Measurements from ENCODE around the gene HAGHL. TPM values are rescaled to one million over a fixed set of nuclear protein-coding genes. Genes with fewer than 3 reads are reported as not detected.

HAGHL gene
- total RNA-seq, 2 experiments from 2014 or later = 8.4 to 11.2 TPM

- POLR2A ChIA-PET = no interaction called here
- ATAC-seq = no peak
- H3K27me3 Mint-ChIP-seq (ENCODE audit: low read depth) = peaks cover 20% of the 10 kb centered on the region
- H3K9me3 Mint-ChIP-seq (ENCODE audit: insufficient read depth) = no peaks in the 10 kb centered on the region
- CTCF ChIA-PET = no interaction called here
- H3K4me3 Mint-ChIP-seq = no peak overlapping the region
- H3K27ac Mint-ChIP-seq = no peak overlapping the region
- peaks cover 40% of the 10 kb centered on the region for H3K4me1 Mint-ChIP-seq (ENCODE audit: low read depth)
- no peaks in the 10 kb centered on the region for H3K36me3 Mint-ChIP-seq (ENCODE audit: low read depth)
- no peak for DNase-seq
Measured at GRCh38 chr16:692356-693108, 34.4 kb upstream of the HAGHL start.

- peaks cover 20% of the 10 kb centered on the region for H3K27me3 Mint-ChIP-seq (ENCODE audit: low read depth)
- H3K27ac Mint-ChIP-seq = no peak overlapping the region
- no peaks in the 10 kb centered on the region for H3K9me3 Mint-ChIP-seq (ENCODE audit: insufficient read depth)
- H3K36me3 Mint-ChIP-seq (ENCODE audit: low read depth) = no peaks in the 10 kb centered on the region
- no peak for ATAC-seq
- CTCF ChIA-PET = no interaction called here
- no peak overlapping the region for H3K4me3 Mint-ChIP-seq
- DNase-seq = no peak
- POLR2A ChIA-PET = no interaction called here
- peaks cover 40% of the 10 kb centered on the region for H3K4me1 Mint-ChIP-seq (ENCODE audit: low read depth)
Measured at GRCh38 chr16:693364-693763, 33.5 kb upstream of the HAGHL start.

GRCh38 chr16:693766-694165, 33.1 kb upstream of the HAGHL start:
- Mint-ChIP-seq H3K4me1 (ENCODE audit: low read depth) (peaks cover 37% of the 10 kb centered on the region), H3K36me3 (ENCODE audit: low read depth) (no peaks in the 10 kb centered on the region), H3K4me3 (no peak overlapping the region), H3K27ac (no peak overlapping the region), H3K9me3 (ENCODE audit: insufficient read depth) (no peaks in the 10 kb centered on the region), H3K27me3 (ENCODE audit: low read depth) (peaks cover 20% of the 10 kb centered on the region)
- POLR2A ChIA-PET = no interaction called here
- CTCF ChIA-PET = no interaction called here
- DNase-seq (no peak), ATAC-seq (no peak)

GRCh38 chr16:694187-694862, 32.6 kb upstream of the HAGHL start:
- ATAC-seq = no peak
- Mint-ChIP-seq H3K36me3 (ENCODE audit: low read depth) (no peaks in the 10 kb centered on the region), H3K27ac (no peak overlapping the region), H3K27me3 (ENCODE audit: low read depth) (peaks cover 21% of the 10 kb centered on the region), H3K4me1 (ENCODE audit: low read depth) (peaks cover 37% of the 10 kb centered on the region), H3K9me3 (ENCODE audit: insufficient read depth) (no peaks in the 10 kb centered on the region), H3K4me3 (peak overlapping the region; percentile 56)
- no peak for DNase-seq
- ChIA-PET POLR2A (no interaction called here), CTCF (interaction anchor here (1.5 to 1.9 kb wide), 2 partner anchors 18 to 26 kb away, joined by 5 to 6 read pairs; no protein-coding TSS in a partner anchor)

DNA sequence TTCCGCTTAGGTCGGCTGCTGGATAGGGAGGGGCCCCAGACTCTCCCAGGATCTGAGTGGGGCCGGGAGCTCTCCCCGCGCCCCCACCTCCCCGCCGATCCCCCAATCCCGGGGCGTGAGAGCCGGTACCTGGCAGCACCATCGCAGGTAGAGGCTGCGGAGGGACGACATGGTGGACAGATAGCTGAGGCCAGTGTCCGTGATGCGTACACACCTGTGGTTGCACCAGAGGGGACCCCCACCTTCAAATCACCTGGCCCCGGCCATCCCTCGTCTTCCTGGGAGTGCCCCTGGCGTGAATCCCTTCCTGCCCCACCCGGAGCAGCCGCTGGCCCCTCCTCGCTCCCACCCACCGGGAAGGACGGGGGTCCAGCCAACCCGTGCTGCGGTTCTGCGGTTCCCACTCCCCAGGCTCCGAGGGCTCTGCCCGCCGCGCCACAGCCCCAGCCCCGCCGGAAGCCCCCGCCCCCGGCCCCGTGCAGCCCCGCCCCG, 32.0 kb upstream of the HAGHL start:
- ChIA-PET POLR2A (interaction anchor here (0.6 to 1.0 kb wide), 3 partner anchors 9 to 26 kb away, joined by 3 to 4 read pairs (median 3); partner anchors contain the start of gene ANTKMT), CTCF (interaction anchor here (1.0 to 1.9 kb wide), 4 partner anchors 17 to 109 kb away, joined by 3 to 6 read pairs (median 5); no protein-coding TSS in a partner anchor)
- DNase-seq (no peak), ATAC-seq (no peak)
- Mint-ChIP-seq H3K36me3 (ENCODE audit: low read depth) (no peaks in the 10 kb centered on the region), H3K27ac (no peak overlapping the region), H3K9me3 (ENCODE audit: insufficient read depth) (no peaks in the 10 kb centered on the region), H3K4me3 (peak overlapping the region; percentile 22), H3K27me3 (ENCODE audit: low read depth) (peaks cover 23% of the 10 kb centered on the region), H3K4me1 (ENCODE audit: low read depth) (peaks cover 36% of the 10 kb centered on the region)

GRCh38 chr16:695355-696089, 31.4 kb upstream of the HAGHL start:
- Mint-ChIP-seq H3K27me3 (ENCODE audit: low read depth) (peaks cover 26% of the 10 kb centered on the region), H3K4me3 (peak overlapping the region; percentile 76), H3K27ac (peak overlapping the region; percentile 78), H3K4me1 (ENCODE audit: low read depth) (peaks cover 35% of the 10 kb centered on the region), H3K36me3 (ENCODE audit: low read depth) (no peaks in the 10 kb centered on the region), H3K9me3 (ENCODE audit: insufficient read depth) (no peaks in the 10 kb centered on the region)
- POLR2A ChIA-PET = interaction anchor here (0.6 to 1.0 kb wide), 5 partner anchors 8 to 52 kb away, joined by 3 to 4 read pairs (median 4); partner anchors contain the start of gene ANTKMT
- CTCF ChIA-PET = interaction anchor here (0.9 to 1.9 kb wide), 5 partner anchors 17 to 108 kb away, joined by 3 to 6 read pairs (median 5); partner anchors contain the start of gene RHOT2
- peak; percentile 81 for ATAC-seq
- DNase-seq = peak; percentile 69

DNA sequence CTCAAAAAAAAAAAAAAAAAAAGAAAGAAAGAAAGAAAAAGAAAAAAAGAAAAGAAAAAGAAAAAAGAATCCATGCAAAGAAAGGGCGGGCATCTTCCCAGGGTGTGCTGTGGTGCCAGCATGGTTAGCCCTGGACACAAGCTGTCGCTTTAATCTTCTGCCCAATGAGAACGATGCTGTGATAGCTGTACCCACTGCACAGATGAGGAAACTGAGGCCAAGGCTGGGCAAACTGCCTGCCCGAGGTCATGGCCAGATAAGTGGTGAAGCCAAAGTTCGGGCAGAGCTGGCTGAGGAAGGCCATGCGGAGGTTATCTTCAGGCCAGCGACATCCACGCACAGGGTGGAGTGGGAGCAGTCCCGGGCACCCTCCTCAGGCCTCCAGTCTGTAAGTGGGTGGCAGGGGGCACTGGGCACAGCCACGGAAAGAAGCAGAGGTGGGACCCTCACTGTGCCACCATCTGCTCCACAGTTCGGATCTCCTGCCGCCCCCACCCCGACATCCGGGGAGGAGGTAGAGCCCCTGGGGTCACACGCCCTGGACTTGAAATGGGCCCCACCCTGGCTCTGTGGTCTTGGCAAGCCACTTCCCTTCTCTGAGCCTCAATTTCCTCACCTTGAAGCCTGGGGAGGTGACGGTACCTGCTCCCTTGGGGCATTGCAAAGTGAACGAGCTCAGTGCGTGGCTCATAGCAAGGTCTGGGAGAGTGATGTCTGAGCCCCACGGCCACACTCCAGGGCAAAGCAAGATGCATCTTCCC, 27.8 kb upstream of the HAGHL start:
- peak; percentile 56 for DNase-seq
- Mint-ChIP-seq H3K27me3 (ENCODE audit: low read depth) (peaks cover 38% of the 10 kb centered on the region), H3K4me3 (peak overlapping the region; percentile 15), H3K4me1 (ENCODE audit: low read depth) (peaks cover 24% of the 10 kb centered on the region), H3K9me3 (ENCODE audit: insufficient read depth) (no peaks in the 10 kb centered on the region), H3K36me3 (ENCODE audit: low read depth) (no peaks in the 10 kb centered on the region), H3K27ac (no peak overlapping the region)
- CTCF ChIA-PET = no interaction called here
- POLR2A ChIA-PET = no interaction called here
- ATAC-seq = no peak

GRCh38 chr16:700684-701584, 26.0 kb upstream of the HAGHL start:
- CTCF ChIA-PET = interaction anchor here (0.9 kb wide), 1 partner anchor 11 kb away, joined by 3 read pairs; no protein-coding TSS in a partner anchor

DNA sequence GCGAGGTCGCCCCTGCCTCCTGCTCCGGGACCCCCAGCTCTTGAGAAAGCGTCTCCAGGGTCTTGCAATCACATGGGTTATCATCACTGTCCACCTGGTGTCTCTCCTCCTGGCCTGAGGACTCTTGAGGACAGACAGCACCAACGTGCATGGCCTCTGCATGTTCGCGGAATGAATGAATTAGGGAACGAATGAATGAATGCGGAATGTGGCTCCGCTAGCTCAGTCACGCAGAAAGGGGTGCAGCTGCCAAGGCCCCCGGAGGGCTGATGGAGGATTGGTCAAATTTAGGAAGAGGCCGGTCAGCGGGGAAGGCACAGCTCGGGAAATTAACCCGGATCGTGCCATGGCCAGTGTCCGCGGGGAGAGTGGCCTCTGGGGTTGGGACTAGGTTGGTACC, 24.6 kb upstream of the HAGHL start:
- Mint-ChIP-seq H3K27ac (no peak overlapping the region), H3K27me3 (ENCODE audit: low read depth) (peaks cover 45% of the 10 kb centered on the region), H3K4me1 (ENCODE audit: low read depth) (peaks cover 11% of the 10 kb centered on the region), H3K9me3 (ENCODE audit: insufficient read depth) (no peaks in the 10 kb centered on the region), H3K36me3 (ENCODE audit: low read depth) (no peaks in the 10 kb centered on the region), H3K4me3 (no peak overlapping the region)
- ChIA-PET CTCF (no interaction called here), POLR2A (no interaction called here)
- no peak for DNase-seq
- no peak for ATAC-seq

More at GRCh38 chr16:700684-701584, 26.0 kb upstream of the HAGHL start:
- DNase-seq (peak; percentile 54), ATAC-seq (peak; percentile 73)
- POLR2A ChIA-PET = interaction anchor here (0.9 kb wide), 1 partner anchor 11 kb away, joined by 3 read pairs; the partner anchor contains the start of gene WDR24
- H3K4me1 Mint-ChIP-seq (ENCODE audit: low read depth) = peaks cover 17% of the 10 kb centered on the region
- H3K4me3 Mint-ChIP-seq = no peak overlapping the region
- H3K27ac Mint-ChIP-seq = no peak overlapping the region
- no peaks in the 10 kb centered on the region for H3K36me3 Mint-ChIP-seq (ENCODE audit: low read depth)
- H3K9me3 Mint-ChIP-seq (ENCODE audit: insufficient read depth) = no peaks in the 10 kb centered on the region
- H3K27me3 Mint-ChIP-seq (ENCODE audit: low read depth) = peaks cover 33% of the 10 kb centered on the region

- POLR2A ChIA-PET = interaction anchor here (0.7 to 1.0 kb wide), 2 partner anchors 8 to 13 kb away, joined by 3 to 4 read pairs; partner anchors contain the start of gene WDR24
- CTCF ChIA-PET = interaction anchor here (1.0 kb wide), 1 partner anchor 9 kb away, joined by 4 read pairs; no protein-coding TSS in a partner anchor
- Mint-ChIP-seq H3K4me1 (ENCODE audit: low read depth) (peaks cover 11% of the 10 kb centered on the region), H3K9me3 (ENCODE audit: insufficient read depth) (no peaks in the 10 kb centered on the region), H3K4me3 (no peak overlapping the region), H3K27me3 (ENCODE audit: low read depth) (peaks cover 52% of the 10 kb centered on the region), H3K36me3 (ENCODE audit: low read depth) (no peaks in the 10 kb centered on the region), H3K27ac (no peak overlapping the region)
- ATAC-seq = no peak
- DNase-seq = no peak
Measured at GRCh38 chr16:703406-703805, 23.5 kb upstream of the HAGHL start.

Data from activated CD8-positive, alpha-beta T cell treated with anti-CD3 and anti-CD28 coated beads, Interleukin-2, amount 10 ng/mL, durations not matched to agents 7 days and 5 days (primary cell).